ENCODE measurements around the gene MCC.

DNA sequence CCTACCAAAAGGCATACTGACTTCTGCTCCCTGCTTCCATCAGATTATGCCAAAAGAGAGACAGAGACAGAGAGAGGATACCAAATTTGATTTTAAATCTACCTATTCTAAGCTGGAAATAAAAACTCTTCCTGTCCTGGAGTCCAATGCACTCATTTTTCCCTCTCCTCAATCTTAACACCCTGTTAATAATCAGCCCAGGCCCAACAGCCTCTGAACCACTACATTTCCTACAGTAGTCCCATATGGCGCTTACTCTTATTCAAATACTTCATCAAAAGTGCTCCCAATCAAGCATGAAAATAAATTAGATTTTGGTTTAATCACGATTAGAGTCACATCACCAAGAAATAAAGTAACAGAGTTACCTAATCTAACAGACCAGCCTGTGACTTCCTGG, 205.8 kb downstream of the MCC start:
- TF ChIP-seq, protein P1, sequence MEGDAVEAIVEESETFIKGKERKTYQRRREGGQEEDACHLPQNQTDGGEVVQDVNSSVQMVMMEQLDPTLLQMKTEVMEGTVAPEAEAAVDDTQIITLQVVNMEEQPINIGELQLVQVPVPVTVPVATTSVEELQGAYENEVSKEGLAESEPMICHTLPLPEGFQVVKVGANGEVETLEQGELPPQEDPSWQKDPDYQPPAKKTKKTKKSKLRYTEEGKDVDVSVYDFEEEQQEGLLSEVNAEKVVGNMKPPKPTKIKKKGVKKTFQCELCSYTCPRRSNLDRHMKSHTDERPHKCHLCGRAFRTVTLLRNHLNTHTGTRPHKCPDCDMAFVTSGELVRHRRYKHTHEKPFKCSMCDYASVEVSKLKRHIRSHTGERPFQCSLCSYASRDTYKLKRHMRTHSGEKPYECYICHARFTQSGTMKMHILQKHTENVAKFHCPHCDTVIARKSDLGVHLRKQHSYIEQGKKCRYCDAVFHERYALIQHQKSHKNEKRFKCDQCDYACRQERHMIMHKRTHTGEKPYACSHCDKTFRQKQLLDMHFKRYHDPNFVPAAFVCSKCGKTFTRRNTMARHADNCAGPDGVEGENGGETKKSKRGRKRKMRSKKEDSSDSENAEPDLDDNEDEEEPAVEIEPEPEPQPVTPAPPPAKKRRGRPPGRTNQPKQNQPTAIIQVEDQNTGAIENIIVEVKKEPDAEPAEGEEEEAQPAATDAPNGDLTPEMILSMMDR (IDR thresholded peaks at IDR 0.05) = no peak
- no peak for TF ChIP-seq POLR2AphosphoS5 (IDR thresholded peaks at IDR 0.05; ENCODE audit: low read depth, low read length)

Measured in Panc1 (cell line).